Measurements from ENCODE around the gene PKN1.

PKN1 gene

DNA sequence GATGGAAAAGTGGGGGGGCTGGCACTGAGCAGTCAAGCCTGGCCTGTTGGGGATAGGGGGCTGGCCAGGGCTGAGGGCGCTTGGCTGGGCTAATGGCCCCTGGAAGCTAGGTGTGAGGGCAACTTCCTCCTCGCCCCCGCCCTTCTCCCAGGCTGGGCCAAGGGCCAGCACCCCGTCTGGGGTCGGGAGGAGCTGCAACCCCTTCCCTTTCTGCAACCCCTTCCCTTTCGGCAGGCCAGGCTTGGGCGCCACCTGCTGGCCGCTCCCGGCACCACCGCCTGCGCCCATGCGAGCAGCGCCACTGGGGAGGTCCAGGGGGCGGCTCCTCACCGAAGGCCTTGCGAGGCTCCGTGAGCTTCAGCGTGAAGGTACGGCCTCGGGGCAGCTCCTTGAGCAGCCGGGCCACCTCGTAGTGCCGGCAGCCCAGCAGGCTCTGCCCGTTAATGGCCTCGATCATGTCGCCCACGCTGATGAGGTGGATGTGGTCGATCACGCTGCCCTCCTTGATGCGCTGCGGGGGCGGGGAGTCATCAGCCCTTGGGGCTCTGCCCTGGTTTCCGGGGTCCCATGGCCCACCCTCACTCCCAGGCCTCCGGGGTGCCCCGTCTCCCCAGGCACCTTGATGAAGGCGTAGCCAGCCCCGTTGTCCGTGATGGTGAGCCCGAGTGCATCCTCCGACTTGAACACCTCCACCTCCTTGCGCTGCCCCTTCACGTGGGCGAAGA, 47.0 kb downstream of the PKN1 start:
- H3K36me3 ChIP-seq (ENCODE audit: control insufficient read depth, insufficient read depth, low read length) = no peaks in the 10 kb centered on the region; the same call in none of the 2 replicates
- H3K4me3 ChIP-seq (replicated peaks; ENCODE audit: low read depth, low read length) = peak overlapping the region; percentile 20; the same call in 1 of the 2 replicates

GRCh38 chr19:14480700-14481079, 47.6 kb downstream of the PKN1 start:
- TF ChIP-seq CTCF (IDR thresholded peaks at IDR 0.05; ENCODE audit: insufficient read depth, low read length, poor library complexity, severe bottlenecking) = no peak
- Histone ChIP-seq H3K4me3 (replicated peaks; ENCODE audit: low read depth, low read length) (no peak overlapping the region), H3K27me3 (replicated peaks; ENCODE audit: control insufficient read depth, insufficient read depth, low read length) (no peaks in the 10 kb centered on the region), H3K36me3 (ENCODE audit: control insufficient read depth, insufficient read depth, low read length) (no peaks in the 10 kb centered on the region; the same call in none of the 2 replicates)
- DNase-seq (ENCODE audit: extremely low read depth, insufficient read length) = no peak

More for the DNA sequence above, 47.0 kb downstream of the PKN1 start:
- TF ChIP-seq CTCF (IDR thresholded peaks at IDR 0.05; ENCODE audit: insufficient read depth, low read length, poor library complexity, severe bottlenecking) = peak; percentile 97
- H3K27me3 ChIP-seq (replicated peaks; ENCODE audit: control insufficient read depth, insufficient read depth, low read length) = no peaks in the 10 kb centered on the region
- DNase-seq (ENCODE audit: extremely low read depth, insufficient read length) = peak; percentile 70

- Histone ChIP-seq H3K27me3 (replicated peaks; ENCODE audit: control insufficient read depth, insufficient read depth, low read length) (no peaks in the 10 kb centered on the region), H3K36me3 (ENCODE audit: control insufficient read depth, insufficient read depth, low read length) (no peaks in the 10 kb centered on the region; the same call in none of the 2 replicates), H3K4me3 (replicated peaks; ENCODE audit: low read depth, low read length) (no peak overlapping the region)
- no peak for DNase-seq (ENCODE audit: extremely low read depth, insufficient read length)
- TF ChIP-seq CTCF (IDR thresholded peaks at IDR 0.05; ENCODE audit: insufficient read depth, low read length, poor library complexity, severe bottlenecking) = no peak
Observed at GRCh38 chr19:14482172-14482941, 49.3 kb downstream of the PKN1 start.

DNA sequence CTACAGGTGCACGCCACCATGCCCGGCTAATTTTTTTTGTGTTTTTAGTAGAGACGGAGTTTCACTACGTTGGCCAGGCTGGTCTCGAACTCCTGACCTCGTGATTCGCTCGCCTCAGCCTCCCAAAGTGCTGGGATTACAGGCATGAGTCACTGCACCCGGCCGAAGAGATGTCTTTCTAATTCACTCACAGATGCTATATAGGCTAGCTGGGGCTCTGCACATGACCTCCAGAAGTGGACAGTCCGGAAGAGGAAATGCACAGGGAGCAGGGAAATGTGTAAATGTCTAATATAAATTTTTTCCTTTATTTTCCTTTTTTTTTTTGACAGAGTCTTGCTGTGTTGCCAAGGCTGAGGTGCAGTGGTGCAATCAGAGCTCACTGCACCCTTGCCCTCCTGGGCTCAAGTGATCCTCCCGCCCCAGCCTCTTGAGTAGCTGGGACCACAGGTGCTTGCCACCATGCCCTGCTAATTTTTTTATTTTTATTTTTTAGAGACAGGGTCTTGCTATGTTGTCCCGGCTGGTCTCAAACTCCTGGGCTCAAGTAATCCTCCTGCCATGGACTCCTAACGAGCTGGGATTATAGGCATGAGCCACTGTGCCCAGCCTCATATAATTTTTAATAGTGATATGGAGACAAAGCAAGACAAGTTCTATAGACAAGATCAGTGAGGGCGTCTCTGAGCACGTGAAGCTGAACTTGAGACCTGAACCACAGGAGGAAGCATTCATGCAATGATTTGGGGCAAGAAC, 54.4 kb downstream of the PKN1 start:
- Histone ChIP-seq H3K27me3 (replicated peaks; ENCODE audit: control insufficient read depth, insufficient read depth, low read length) (no peaks in the 10 kb centered on the region), H3K4me3 (replicated peaks; ENCODE audit: low read depth, low read length) (no peak overlapping the region), H3K36me3 (ENCODE audit: control insufficient read depth, insufficient read depth, low read length) (no peaks in the 10 kb centered on the region; the same call in none of the 2 replicates)
- no peak for TF ChIP-seq CTCF (IDR thresholded peaks at IDR 0.05; ENCODE audit: insufficient read depth, low read length, poor library complexity, severe bottlenecking)
- no peak for DNase-seq (ENCODE audit: extremely low read depth, insufficient read length)

DNA sequence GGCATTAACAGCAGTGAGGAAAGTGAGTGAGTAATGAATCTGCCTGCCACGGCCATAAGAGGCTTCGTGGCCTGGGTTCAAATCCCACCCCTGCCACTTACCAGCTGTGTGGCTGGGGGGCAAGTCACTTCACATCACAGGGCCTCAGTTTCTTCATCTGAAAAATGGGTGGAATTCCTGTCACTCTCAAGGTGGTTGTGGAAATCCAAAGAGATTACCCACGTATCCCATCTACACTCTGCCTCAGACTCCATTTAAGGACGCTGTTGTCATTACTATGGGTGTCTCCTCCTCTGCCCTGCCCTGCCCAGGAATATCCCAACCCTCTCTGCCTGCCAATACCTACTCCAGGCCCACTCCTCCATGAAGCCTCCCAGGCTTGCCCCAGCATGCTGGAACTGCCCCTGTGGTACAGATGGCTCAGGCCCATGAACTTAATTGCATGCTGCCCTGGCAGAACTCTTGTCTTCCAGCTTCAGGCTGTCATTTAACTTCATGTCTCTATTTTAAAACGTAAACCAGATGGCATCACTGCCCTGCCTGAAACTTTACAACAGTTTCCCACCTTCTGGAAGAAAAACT, 59.7 kb downstream of the PKN1 start:
- Histone ChIP-seq H3K36me3 (ENCODE audit: control insufficient read depth, insufficient read depth, low read length) (no peaks in the 10 kb centered on the region; the same call in 1 of the 2 replicates), H3K4me3 (replicated peaks; ENCODE audit: low read depth, low read length) (no peak overlapping the region), H3K27me3 (replicated peaks; ENCODE audit: control insufficient read depth, insufficient read depth, low read length) (no peaks in the 10 kb centered on the region)
- no peak for TF ChIP-seq CTCF (IDR thresholded peaks at IDR 0.05; ENCODE audit: insufficient read depth, low read length, poor library complexity, severe bottlenecking)
- DNase-seq (ENCODE audit: extremely low read depth, insufficient read length) = no peak
